ENCODE data around the gene SLC17A9.
"Not testable (repeated sequence)": the region's sequence is repeated elsewhere in the genome, so short reads cannot be mapped to it uniquely, and the experiment has no call there.

Gene SLC17A9

GRCh38 chr20:62918831-62919230, 33.7 kb upstream of the SLC17A9 start:
- in situ Hi-C loops (cut with HindIII; ENCODE audit: low sequenced_read_pairs): no loop called here

DNA sequence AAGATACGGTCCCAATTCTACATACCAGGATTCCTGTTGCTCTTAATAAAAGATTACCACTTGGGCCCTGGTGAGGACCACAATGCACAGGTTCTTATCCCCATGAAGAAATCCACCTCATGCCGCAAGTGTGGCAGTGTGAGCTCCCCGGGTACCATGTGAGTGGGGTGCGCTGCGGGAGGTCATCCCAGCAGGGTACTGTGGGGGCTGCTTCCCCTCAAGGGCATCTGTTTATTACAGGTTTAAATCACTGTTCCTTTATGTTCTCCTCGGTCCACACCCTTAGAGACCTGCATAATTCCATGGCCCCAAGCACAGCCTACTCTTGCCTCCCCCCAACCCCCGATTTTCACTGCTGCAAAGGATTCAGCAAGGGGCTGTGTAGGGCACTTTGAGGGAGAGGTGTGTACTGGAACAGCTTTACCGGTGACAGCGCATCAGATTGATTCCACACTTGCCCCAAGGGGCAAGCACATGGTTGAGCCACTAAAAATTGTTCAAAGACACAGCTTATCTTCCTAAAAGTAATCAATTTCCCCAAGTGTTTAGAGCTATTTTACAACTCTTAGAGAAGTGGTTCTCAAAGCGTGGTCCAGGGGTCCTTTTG, 32.4 kb upstream of the SLC17A9 start:
- in situ Hi-C loops (cut with HindIII; ENCODE audit: low sequenced_read_pairs): no loop called here

- in situ Hi-C loops (cut with HindIII; ENCODE audit: low sequenced_read_pairs): no loop called here
Measured at GRCh38 chr20:62921119-62921687, 31.3 kb upstream of the SLC17A9 start.

GRCh38 chr20:62922451-62922921, 30.0 kb upstream of the SLC17A9 start:
- in situ Hi-C loops (cut with HindIII; ENCODE audit: low sequenced_read_pairs): no loop called here

- in situ Hi-C loops (cut with HindIII; ENCODE audit: low sequenced_read_pairs): not testable (repeated sequence)
Measured at GRCh38 chr20:62923059-62923668, 29.3 kb upstream of the SLC17A9 start.

GRCh38 chr20:62923669-62924441, 28.7 kb upstream of the SLC17A9 start:
- in situ Hi-C loops (cut with HindIII; ENCODE audit: low sequenced_read_pairs): no loop called here

DNA sequence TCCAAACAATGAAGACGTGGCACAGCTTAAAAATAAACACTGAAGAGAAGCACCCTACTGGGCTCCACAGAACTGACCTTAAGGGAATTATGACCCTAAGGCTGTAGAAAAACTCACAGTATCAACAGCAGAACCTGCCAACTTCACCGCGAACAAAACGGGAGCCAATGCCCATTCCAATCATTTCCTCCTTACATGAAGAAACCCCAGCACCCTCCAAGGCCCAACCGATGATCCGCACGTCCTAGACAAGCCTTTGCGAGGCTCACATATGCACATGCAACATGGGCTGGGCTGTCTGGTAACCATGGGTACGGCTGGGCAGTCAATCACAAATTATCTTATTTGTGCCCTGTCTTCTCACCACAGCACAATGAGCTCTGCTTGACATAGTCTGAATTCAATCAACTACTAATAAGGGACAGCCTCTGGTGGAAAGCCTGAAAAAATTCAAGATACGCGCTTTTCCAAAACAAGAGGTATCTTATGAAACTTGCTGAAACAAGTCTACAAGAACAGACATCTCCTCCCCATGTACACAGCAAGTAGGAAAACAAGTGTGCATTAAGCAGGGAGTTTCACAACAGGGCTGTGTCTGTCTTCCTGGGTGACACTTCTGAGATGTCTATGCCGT, 27.9 kb upstream of the SLC17A9 start:
- in situ Hi-C loops (cut with HindIII; ENCODE audit: low sequenced_read_pairs): no loop called here

- in situ Hi-C loops (cut with HindIII; ENCODE audit: low sequenced_read_pairs): no loop called here
Measured at GRCh38 chr20:62925076-62925419, 27.5 kb upstream of the SLC17A9 start.

DNA sequence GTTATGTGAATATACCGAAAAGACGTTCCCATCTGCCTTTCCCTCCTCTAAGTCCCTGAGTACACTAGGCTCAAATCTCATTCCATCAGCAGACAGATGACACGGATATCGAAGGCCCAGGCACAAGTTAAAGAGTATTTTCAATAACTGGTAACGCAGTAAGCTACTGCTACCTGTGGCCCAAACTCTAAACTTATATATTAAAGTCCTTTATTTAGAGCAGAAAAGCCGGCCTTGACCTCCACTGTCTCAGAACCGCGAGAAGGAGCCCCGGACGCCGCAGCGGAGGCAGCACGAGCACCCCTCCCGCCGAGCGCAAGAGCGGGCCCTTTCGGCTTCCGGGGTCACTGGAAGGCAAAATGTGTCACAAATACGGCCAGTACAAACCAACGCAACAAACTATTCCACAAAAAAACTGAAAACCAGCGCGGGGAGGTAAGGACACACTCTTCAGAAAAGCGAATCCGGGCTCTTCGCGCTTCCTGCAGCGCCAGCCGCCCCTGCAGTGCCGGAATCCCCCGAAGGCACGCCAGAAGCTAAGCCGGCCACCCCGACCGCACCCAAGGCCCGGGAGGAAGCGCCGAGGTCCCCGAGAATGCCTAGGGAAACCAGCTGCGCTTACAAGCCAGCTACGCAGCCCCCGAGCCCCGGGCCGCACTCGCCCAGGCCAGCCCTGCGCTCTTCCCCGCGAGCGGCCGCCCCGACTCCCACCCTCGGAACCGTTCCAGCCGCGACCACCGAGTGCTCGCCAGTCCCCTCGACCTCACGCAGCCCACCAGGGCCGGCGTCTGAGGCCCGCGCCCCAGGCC, 26.9 kb upstream of the SLC17A9 start:
- in situ Hi-C loops (cut with HindIII; ENCODE audit: low sequenced_read_pairs): no loop called here

- in situ Hi-C loops (cut with HindIII; ENCODE audit: low sequenced_read_pairs): no loop called here
Measured at GRCh38 chr20:62926229-62927127, 26.0 kb upstream of the SLC17A9 start, which contains the start of gene DIDO1. TSS of gene DIDO1 (minus strand) at chr20:62926505.

- in situ Hi-C loops (cut with HindIII; ENCODE audit: low sequenced_read_pairs): no loop called here
Measured at GRCh38 chr20:62927128-62927705, 25.3 kb upstream of the SLC17A9 start.

DNA sequence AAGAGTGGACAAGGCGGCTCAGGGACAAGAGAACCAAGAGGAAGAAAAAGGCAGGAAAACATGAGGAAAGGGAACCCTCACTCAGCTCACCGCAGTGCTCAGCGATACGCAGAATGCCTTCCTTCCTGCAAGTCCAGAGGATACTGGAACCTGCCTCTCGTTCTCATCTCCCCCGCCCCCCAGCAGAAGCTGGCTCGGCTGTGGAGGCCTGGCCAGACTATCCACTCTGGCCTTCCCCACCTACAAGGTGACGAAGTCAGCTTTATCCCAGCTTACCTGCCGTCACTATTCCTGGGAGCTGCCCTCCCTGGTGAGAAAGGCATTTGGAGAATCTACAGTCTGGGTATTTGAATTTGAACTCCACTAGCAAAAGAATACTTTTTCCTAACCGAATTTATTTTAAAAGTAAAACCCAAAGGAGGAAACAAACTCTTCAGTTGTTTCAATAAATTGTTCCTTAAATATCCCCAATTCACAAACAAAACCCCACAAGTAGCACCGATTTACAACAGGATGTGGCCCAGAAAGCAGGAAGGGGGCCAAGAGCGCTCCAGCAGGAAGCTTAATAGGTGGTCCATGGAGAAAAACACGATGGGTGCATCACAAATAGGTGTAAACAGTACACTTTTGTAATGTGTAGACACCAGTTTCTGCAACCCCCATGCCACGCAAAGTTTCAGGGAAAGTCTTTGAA, 24.1 kb upstream of the SLC17A9 start:
- in situ Hi-C loops (cut with HindIII; ENCODE audit: low sequenced_read_pairs): no loop called here

- in situ Hi-C loops (cut with HindIII; ENCODE audit: low sequenced_read_pairs): no loop called here
Measured at GRCh38 chr20:62929051-62929538, 23.4 kb upstream of the SLC17A9 start.

- in situ Hi-C loops (cut with HindIII; ENCODE audit: low sequenced_read_pairs): no loop called here
Measured at GRCh38 chr20:62931464-62931863, 21.0 kb upstream of the SLC17A9 start.

DNA sequence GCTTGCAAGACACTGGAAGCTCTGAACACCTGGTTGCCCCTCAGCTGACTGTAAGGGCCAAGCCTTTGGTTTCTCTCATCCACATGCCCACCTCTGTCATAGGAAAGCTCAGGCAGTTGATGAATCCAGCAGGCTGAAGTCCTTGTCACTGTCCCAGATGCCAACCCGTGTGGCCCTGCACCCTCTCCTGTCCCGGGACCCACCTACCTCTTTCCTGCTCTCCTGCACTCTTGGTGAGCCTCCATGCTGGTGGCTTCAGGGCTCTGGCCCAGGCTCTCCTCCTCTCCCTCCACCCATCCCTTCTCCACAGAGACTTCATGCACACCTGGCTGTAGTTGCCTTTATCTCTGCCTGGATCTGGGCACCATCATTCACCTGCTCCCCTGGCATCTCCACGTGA, 18.5 kb upstream of the SLC17A9 start:
- in situ Hi-C loops (cut with HindIII; ENCODE audit: low sequenced_read_pairs): no loop called here

DNA sequence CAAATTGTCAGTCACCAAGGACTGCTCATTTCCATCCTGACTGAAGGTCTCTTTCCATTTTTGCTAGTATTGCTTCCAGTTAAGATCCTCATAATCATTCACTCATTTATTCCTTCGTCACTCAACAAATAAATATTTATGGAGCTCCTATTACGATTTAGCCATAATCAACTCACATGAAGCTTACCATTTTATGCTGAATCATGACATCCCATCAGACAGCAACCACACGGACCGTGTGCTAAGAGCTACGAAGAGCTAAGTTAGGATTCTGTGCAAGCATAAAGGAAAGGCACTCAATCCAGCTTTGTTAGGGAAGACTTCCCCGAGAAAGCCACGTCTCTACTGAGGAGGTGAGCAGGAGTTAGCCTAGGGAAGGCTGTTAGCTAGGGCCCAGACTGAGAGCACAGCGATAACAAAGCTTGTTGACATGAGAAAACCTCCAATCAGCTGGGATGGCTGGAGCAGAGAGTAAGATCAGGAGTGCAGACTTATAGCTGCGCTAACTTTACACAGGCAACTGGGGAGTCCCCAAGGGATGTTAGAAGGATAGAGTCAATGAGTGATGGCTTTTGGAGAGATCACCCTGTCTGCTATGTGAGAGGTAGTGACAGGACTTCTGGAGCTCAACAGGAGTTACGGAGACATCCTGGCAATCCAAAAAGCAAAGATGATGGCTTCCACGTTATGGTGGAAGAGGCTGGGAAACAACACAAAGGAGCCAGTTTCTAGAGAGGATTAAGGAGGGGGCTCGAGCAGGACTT, 17.1 kb upstream of the SLC17A9 start:
- in situ Hi-C loops (cut with HindIII; ENCODE audit: low sequenced_read_pairs): no loop called here

DNA sequence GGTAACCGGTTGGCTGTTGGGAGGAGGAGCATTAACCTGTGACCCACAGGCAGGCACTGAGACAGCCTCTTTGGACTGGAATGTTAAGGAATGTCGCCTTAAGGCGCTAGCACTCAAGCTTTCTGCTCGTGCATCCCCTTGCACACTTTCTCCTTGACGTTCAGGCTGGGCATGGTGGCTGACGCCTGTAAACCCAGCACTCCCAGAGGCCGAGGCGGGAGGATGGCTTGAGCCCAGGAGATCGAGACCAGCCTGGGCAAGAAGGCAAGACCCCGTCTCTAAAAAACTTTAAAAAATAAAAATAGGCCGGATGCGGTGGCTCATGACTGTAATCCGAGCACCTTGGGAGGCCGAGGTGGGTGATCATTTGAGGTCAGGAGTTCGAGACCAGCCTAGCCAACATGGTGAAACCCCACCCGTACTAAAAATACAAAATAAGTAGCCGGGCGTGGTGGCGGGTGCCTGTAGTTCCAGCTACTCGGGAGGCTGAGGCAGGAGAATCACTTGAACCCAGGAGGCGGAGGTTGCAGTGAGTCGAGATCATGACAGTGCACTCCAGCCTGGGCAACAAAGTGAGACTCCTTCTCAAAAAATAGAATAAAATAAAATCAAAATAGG, 16.4 kb upstream of the SLC17A9 start:
- in situ Hi-C loops (cut with HindIII; ENCODE audit: low sequenced_read_pairs): no loop called here

All from DLD1 (cell line).